GM12878 (cell line): Measurements from ENCODE around the gene PCIF1. TPM values are rescaled to one million over a fixed set of nuclear protein-coding genes. Genes with fewer than 3 reads are reported as not detected.

Experiments used
- CREB1 ChIP-seq: IDR thresholded peaks from 2 replicates; pipeline ENCODE4 v1.6.1; 2012; ENCODE audit warnings: low read depth, mild to moderate bottlenecking, inconsistent platforms
- PML ChIP-seq: IDR thresholded peaks from 2 replicates; pipeline ENCODE4 v1.6.1; 2012; ENCODE audit warnings: low read length, inconsistent platforms
- RFX5 ChIP-seq: IDR thresholded peaks from 2 replicates; pipeline ENCODE4 v1.6.1; 2011; ENCODE audit warnings: low read depth, low read length, improper control_type of control experiment
- SP1 ChIP-seq: IDR thresholded peaks from one replicate; pipeline ENCODE4 v1.6.1; 2011; ENCODE audit warnings: low read depth, low read length
- ZNF384 ChIP-seq: IDR thresholded peaks from 2 replicates; pipeline ENCODE4 v1.6.1; 2012; ENCODE audit warnings: low read depth, mild to moderate bottlenecking, low read length, improper control_type of control experiment, borderline replicate concordance
- polyA plus RNA-seq, 11 experiments: library from polyadenylated mRNA; depleted of rRNA in 4 of 11; unstranded in 6 of 11; stranded (reverse) in 5 of 11; fragments of >200 nt; fragmentation: Nextera tagmentation in 4 of 11; fragmentation: Illumina TruSeq in 1 of 11; extraction: Ambion mirVana in 4 of 11; extraction: Trizol in 1 of 11; gene quantifications; 1 replicate in 1 of 11; 2 replicates in 10 of 11; pipeline versions ENCODE4 v1.2.1 to v1.2.3, GENCODE V29; 2011 to 2016; ENCODE audit warnings: inconsistent platforms in 2 of 11, missing spikeins in 2 of 11, low read depth in 1 of 11
- total RNA-seq, 4 experiments: library from RNA; depleted of rRNA in 3 of 4; stranded (reverse); fragments of >200 nt in 3 of 4; fragmentation: Illumina TruSeq in 1 of 4; extraction: Trizol in 1 of 4; gene quantifications; 2 replicates each; pipeline versions ENCODE4 v1.2.1 to v1.2.3, GENCODE V29; 2013 to 2021
- TF ChIP-seq, protein P1 (sequence below): IDR thresholded peaks from 2 replicates; pipeline ENCODE4 v1.6.1; 2012; ENCODE audit warnings: low read depth, low read length, improper control_type of control experiment
- TF ChIP-seq, protein P2 (sequence below): fragments of 450-650 bp; IDR thresholded peaks from 2 replicates; pipeline ENCODE4 v1.6.1; 2017; ENCODE audit warnings: mild to moderate bottlenecking, low read depth, inconsistent platforms; ENCODE audit not compliant: poor library complexity, severe bottlenecking

Gene PCIF1
- total and polyA plus RNA-seq, 10 of the 15 experiments (the other 5 are each of a cell fraction or from before 2014, with no cell fraction given), result 8.4 to 32.9 (median 17.6) TPM

GRCh38 chr20:45948742-45949541, 14.5 kb downstream of the PCIF1 start (continued):
- TF ChIP-seq SP1 (no peak), ZNF384 (no peak), PML (0 out of 2 replicates have a peak, but pooled peaks have one; percentile 14), RFX5 (no peak), CREB1 (0 out of 2 replicates have a peak, but pooled peaks have one; percentile 3)
- TF ChIP-seq, protein P1, sequence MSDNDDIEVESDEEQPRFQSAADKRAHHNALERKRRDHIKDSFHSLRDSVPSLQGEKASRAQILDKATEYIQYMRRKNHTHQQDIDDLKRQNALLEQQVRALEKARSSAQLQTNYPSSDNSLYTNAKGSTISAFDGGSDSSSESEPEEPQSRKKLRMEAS, result no peak
- TF ChIP-seq, protein P2, sequence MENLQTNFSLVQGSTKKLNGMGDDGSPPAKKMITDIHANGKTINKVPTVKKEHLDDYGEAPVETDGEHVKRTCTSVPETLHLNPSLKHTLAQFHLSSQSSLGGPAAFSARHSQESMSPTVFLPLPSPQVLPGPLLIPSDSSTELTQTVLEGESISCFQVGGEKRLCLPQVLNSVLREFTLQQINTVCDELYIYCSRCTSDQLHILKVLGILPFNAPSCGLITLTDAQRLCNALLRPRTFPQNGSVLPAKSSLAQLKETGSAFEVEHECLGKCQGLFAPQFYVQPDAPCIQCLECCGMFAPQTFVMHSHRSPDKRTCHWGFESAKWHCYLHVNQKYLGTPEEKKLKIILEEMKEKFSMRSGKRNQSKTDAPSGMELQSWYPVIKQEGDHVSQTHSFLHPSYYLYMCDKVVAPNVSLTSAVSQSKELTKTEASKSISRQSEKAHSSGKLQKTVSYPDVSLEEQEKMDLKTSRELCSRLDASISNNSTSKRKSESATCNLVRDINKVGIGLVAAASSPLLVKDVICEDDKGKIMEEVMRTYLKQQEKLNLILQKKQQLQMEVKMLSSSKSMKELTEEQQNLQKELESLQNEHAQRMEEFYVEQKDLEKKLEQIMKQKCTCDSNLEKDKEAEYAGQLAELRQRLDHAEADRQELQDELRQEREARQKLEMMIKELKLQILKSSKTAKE, result no peak
